GM18511 (cell line): ENCODE results near the gene LRRC37A2.
"Not testable (repeated sequence)": the region's sequence is repeated elsewhere in the genome, so short reads cannot be mapped to it uniquely, and the experiment has no call there.

Experiments used
- ATAC-seq: cut with Tn5 transposase; IDR thresholded peaks from one replicate; pipeline ENCODE4 v1.9.1; 2021; ENCODE audit warnings: mild to moderate bottlenecking, moderate library complexity; ENCODE audit not compliant: unreplicated experiment

The LRRC37A2 gene

GRCh38 chr17:46512168-46512567 lies at the start of gene LRRC37A2:
Gene LRRC37A2, plus strand, starts transcription at chr17:46512468. Its CDS starts 245 bp downstream, at chr17:46512713.
- ATAC-seq = not testable (repeated sequence)

GRCh38 chr17:46467618-46468017 lies 44.6 kb upstream of the LRRC37A2 start:
- ATAC-seq = not testable (repeated sequence)

- ATAC-seq = not testable (repeated sequence)
Measured at GRCh38 chr17:46474489-46474888, 37.8 kb upstream of the LRRC37A2 start.

- ATAC-seq = not testable (repeated sequence)
Measured at GRCh38 chr17:46475583-46475982, 36.7 kb upstream of the LRRC37A2 start.

- ATAC-seq = not testable (repeated sequence)
Measured at GRCh38 chr17:46478823-46479222, 33.4 kb upstream of the LRRC37A2 start.

- ATAC-seq = not testable (repeated sequence)
Measured at GRCh38 chr17:46481310-46481709, 31.0 kb upstream of the LRRC37A2 start.

- ATAC-seq = not testable (repeated sequence)
Measured at GRCh38 chr17:46492021-46492420, 20.2 kb upstream of the LRRC37A2 start.

GRCh38 chr17:46499437-46500139 lies 12.7 kb upstream of the LRRC37A2 start:
- ATAC-seq = not testable (repeated sequence)

- not testable (repeated sequence) for ATAC-seq
Measured at GRCh38 chr17:46505896-46506295, 6.4 kb upstream of the LRRC37A2 start.

- not testable (repeated sequence) for ATAC-seq
Measured at GRCh38 chr17:46534716-46535115, 22.4 kb downstream of the LRRC37A2 start.

- not testable (repeated sequence) for ATAC-seq
Measured at GRCh38 chr17:46548607-46549006, 36.3 kb downstream of the LRRC37A2 start.

GRCh38 chr17:46559155-46559554 lies 46.9 kb downstream of the LRRC37A2 start:
- not testable (repeated sequence) for ATAC-seq

- not testable (repeated sequence) for ATAC-seq
Measured at GRCh38 chr17:46560048-46560447, 47.8 kb downstream of the LRRC37A2 start.

GRCh38 chr17:46566284-46566683 lies 54.0 kb downstream of the LRRC37A2 start:
- not testable (repeated sequence) for ATAC-seq

- not testable (repeated sequence) for ATAC-seq
Measured at GRCh38 chr17:46566980-46567379, 54.7 kb downstream of the LRRC37A2 start.

GRCh38 chr17:46571796-46572195 lies 59.5 kb downstream of the LRRC37A2 start:
- not testable (repeated sequence) for ATAC-seq

- peak; percentile 89 for ATAC-seq
Measured at GRCh38 chr17:46579083-46580075, 67.1 kb downstream of the LRRC37A2 start, which contains the start of gene ARL17A. Gene ARL17A, minus strand, starts transcription at chr17:46579691. Its CDS starts 3,369 bp downstream, at chr17:46576322.

- peak; percentile 10 for ATAC-seq
Measured at GRCh38 chr17:46580082-46580481, 67.8 kb downstream of the LRRC37A2 start.

- not testable (repeated sequence) for ATAC-seq
Measured at GRCh38 chr17:46585444-46585843, 73.2 kb downstream of the LRRC37A2 start.

GRCh38 chr17:46590157-46591146 lies 78.2 kb downstream of the LRRC37A2 start, which contains the start of gene NSF:
Gene NSF, plus strand, starts transcription at chr17:46590669. Its CDS starts 107 bp downstream, at chr17:46590776.
- ATAC-seq = peak; percentile 78
